Trophoblast cell (in vitro differentiated cells and primary cell): Measurements from ENCODE around the gene WDR20. TPM values are rescaled to one million over a fixed set of nuclear protein-coding genes. Genes with fewer than 3 reads are reported as not detected.
A peak's percentile ranks its signal among the peaks of the same experiment; 100 is the strongest.

Experiments
- DNase-seq, 2 donors: peaks; one replicate each; pipeline ENCODE4 v3.0.0-alpha.2; 2016
- H2AFZ ChIP-seq: 2 replicates; pipeline ENCODE4 v1.6.1; 2013; ENCODE audit warnings: low read length, moderate library complexity, mild to moderate bottlenecking; ENCODE audit not compliant: insufficient read depth, poor library complexity
- H2AK5ac ChIP-seq: 2 replicates; pipeline ENCODE4 v1.6.1; 2013; ENCODE audit warnings: mild to moderate bottlenecking, low read length
- H2BK120ac ChIP-seq: 2 replicates; pipeline ENCODE4 v1.6.1; 2013; ENCODE audit warnings: low read length, mild to moderate bottlenecking, moderate library complexity; ENCODE audit not compliant: insufficient read depth, poor library complexity
- H2BK12ac ChIP-seq: 2 replicates; pipeline ENCODE4 v1.6.1; 2013; ENCODE audit warnings: mild to moderate bottlenecking, low read length, moderate library complexity
- H2BK5ac ChIP-seq: 2 replicates; pipeline ENCODE4 v1.6.1; 2013; ENCODE audit warnings: low read length, low read depth, moderate library complexity, mild to moderate bottlenecking; ENCODE audit not compliant: poor library complexity
- H3K14ac ChIP-seq: 2 replicates; pipeline ENCODE4 v1.6.1; 2013; ENCODE audit warnings: mild to moderate bottlenecking, low read length
- H3K18ac ChIP-seq: 2 replicates; pipeline ENCODE4 v1.6.1; 2013; ENCODE audit warnings: mild to moderate bottlenecking, low read length
- H3K23ac ChIP-seq: 2 replicates; pipeline ENCODE4 v1.6.1; 2013; ENCODE audit warnings: low read length
- H3K27ac ChIP-seq: 2 replicates; pipeline ENCODE4 v1.5.1; 2013; ENCODE audit warnings: low read depth, mild to moderate bottlenecking, inconsistent platforms, low read length, moderate library complexity
- H3K27me3 ChIP-seq: 2 replicates; pipeline ENCODE4 v1.6.1; 2013; ENCODE audit warnings: inconsistent platforms, mild to moderate bottlenecking, low read length, moderate library complexity; ENCODE audit not compliant: insufficient read depth
- H3K36me3 ChIP-seq, 2 experiments: 1 replicate in 1 of 2; 2 replicates in 1 of 2; pipeline ENCODE4 v1.6.1; 2013; ENCODE audit warnings: low read length in 2 of 2, mild to moderate bottlenecking in 2 of 2, moderate library complexity in 1 of 2; ENCODE audit not compliant: insufficient read depth in 2 of 2, control insufficient read depth in 1 of 2
- H3K4ac ChIP-seq: 2 replicates; pipeline ENCODE4 v1.6.1; 2013; ENCODE audit warnings: low read depth, mild to moderate bottlenecking, low read length, moderate library complexity
- H3K4me1 ChIP-seq, 2 experiments: 1 replicate in 1 of 2; 2 replicates in 1 of 2; pipeline ENCODE4 v1.6.1; 2013; ENCODE audit warnings: low read length in 2 of 2, mild to moderate bottlenecking in 2 of 2, moderate library complexity in 1 of 2; ENCODE audit not compliant: insufficient read depth in 2 of 2, control insufficient read depth in 1 of 2
- H3K4me2 ChIP-seq: 2 replicates; pipeline ENCODE4 v1.6.1; 2013; ENCODE audit warnings: inconsistent platforms, mild to moderate bottlenecking, low read length, moderate library complexity
- H3K4me3 ChIP-seq: 2 replicates; pipeline ENCODE4 v1.5.1; 2013; ENCODE audit warnings: mild to moderate bottlenecking, low read depth, low read length, inconsistent platforms
- H3K79me1 ChIP-seq: one replicate; pipeline ENCODE4 v1.6.1; 2013; ENCODE audit warnings: low read length
- H3K79me2 ChIP-seq: 2 replicates; pipeline ENCODE4 v1.6.1; 2013; ENCODE audit warnings: low read length, mild to moderate bottlenecking; ENCODE audit not compliant: control insufficient read depth, insufficient read depth, poor library complexity
- H3K9ac ChIP-seq: 2 replicates; pipeline ENCODE4 v1.6.1; 2013; ENCODE audit warnings: mild to moderate bottlenecking, low read length
- H3K9me3 ChIP-seq: 2 replicates; pipeline ENCODE4 v1.6.1; 2013; ENCODE audit warnings: low read depth, mild to moderate bottlenecking, control low read depth, inconsistent platforms, low read length; ENCODE audit not compliant: insufficient read depth
- H4K12ac ChIP-seq: 2 replicates; pipeline ENCODE4 v1.6.1; 2013; ENCODE audit warnings: low read depth, mild to moderate bottlenecking, low read length, moderate library complexity
- H4K8ac ChIP-seq: 2 replicates; pipeline ENCODE4 v1.6.1; 2013; ENCODE audit warnings: low read depth, mild to moderate bottlenecking, low read length, moderate library complexity
- H4K91ac ChIP-seq: one replicate; pipeline ENCODE4 v1.6.1; 2013; ENCODE audit warnings: low read depth, mild to moderate bottlenecking, low read length, moderate library complexity
- WGBS: extraction: QIAGEN DNeasy Blood & Tissue Kit; methylation state at CpG from one replicate; pipeline ENCODE4 v1.1.7; 2013; ENCODE audit warnings: missing lambda C conversion rate; ENCODE audit not compliant: insufficient read length, insufficient coverage; ENCODE audit errors: extremely low coverage; 5-methylcytosine and 5-hydroxymethylcytosine counted together
- polyA plus RNA-seq: library from polyadenylated mRNA; stranded (reverse); fragments of 200-250 nt; gene quantifications from 2 replicates; pipeline ENCODE4 v1.2.3, GENCODE V29; 2013

Gene WDR20, protein sequence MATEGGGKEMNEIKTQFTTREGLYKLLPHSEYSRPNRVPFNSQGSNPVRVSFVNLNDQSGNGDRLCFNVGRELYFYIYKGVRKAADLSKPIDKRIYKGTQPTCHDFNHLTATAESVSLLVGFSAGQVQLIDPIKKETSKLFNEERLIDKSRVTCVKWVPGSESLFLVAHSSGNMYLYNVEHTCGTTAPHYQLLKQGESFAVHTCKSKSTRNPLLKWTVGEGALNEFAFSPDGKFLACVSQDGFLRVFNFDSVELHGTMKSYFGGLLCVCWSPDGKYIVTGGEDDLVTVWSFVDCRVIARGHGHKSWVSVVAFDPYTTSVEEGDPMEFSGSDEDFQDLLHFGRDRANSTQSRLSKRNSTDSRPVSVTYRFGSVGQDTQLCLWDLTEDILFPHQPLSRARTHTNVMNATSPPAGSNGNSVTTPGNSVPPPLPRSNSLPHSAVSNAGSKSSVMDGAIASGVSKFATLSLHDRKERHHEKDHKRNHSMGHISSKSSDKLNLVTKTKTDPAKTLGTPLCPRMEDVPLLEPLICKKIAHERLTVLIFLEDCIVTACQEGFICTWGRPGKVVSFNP
- 17.9 and 18.4 TPM in 2 replicates for polyA plus RNA-seq

DNA sequence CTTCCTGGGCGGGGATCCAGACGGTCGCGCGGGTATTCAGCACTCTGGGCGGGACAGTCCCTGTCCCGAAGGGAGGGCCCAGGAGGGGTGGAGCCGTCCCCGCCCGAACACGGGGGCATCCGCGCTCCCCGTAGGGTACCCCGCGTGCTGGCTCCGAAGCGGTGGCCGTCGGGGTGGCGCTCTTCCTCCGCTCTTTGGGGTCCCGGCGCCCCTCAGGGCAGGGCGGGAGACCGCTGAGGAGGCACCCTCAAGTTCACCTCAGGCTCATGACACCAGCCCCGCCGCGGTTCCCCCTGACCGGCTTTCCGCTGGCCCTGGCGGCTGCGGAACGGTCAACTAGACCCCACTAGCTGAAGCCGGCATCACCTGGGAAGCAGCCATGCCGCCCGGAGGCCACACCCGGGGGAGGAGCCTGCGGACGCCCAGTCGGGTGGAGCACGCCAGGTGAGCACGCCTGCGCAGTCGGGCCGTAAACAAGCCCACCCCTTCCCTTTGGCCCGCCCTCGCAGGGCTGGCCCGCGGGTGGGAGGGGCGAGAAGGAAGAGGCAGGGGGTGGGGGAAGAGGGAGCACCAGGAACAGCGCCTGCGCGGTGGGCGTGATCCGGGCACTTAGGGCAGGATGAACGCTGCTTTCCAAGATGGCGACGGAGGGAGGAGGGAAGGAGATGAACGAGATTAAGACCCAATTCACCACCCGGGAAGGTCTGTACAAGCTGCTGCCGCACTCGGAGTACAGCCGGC, at the start of gene WDR20:
TSS of gene WDR20 (plus strand) at position 612 of the 741 bp plus-strand sequence. CDS start at position 639, 27 bp downstream.
- H2AK5ac ChIP-seq = peak within 1 kb of the TSS; percentile 69
- peak within 1 kb of the TSS; percentile 81 for H3K27ac ChIP-seq
- WGBS = no CpG with 5 or more reads among the region's 64 CpGs
- H3K27me3 ChIP-seq = no peaks in the 10 kb centered on the region
- peaks cover 13% of the 10 kb centered on the region for H3K79me2 ChIP-seq
- DNase-seq = peak; percentile 98 to 99
- peak within 1 kb of the TSS; percentile 85 for H3K4me2 ChIP-seq
- peaks cover 9% of the 10 kb centered on the region for H3K79me1 ChIP-seq
- H2BK12ac ChIP-seq = peak within 1 kb of the TSS; percentile 72
- peak within 1 kb of the TSS; percentile 94 for H3K18ac ChIP-seq
- no peak within 1 kb of the TSS for H3K23ac ChIP-seq
- peak within 1 kb of the TSS; percentile 95 for H4K12ac ChIP-seq
- peak within 1 kb of the TSS; percentile 88 for H2BK5ac ChIP-seq
- H3K14ac ChIP-seq = peak within 1 kb of the TSS; percentile 90
- no peaks in the 10 kb centered on the region for H3K4me1 ChIP-seq
- H2BK120ac ChIP-seq = peak within 1 kb of the TSS; percentile 78
- H3K36me3 ChIP-seq = peaks cover 3 to 4% of the 10 kb centered on the region in 2 experiments
- H2AFZ ChIP-seq = peak within 1 kb of the TSS; percentile 94
- H3K9me3 ChIP-seq = no peaks in the 10 kb centered on the region
- peak within 1 kb of the TSS; percentile 98 for H3K4me3 ChIP-seq
- peak within 1 kb of the TSS; percentile 86 for H4K8ac ChIP-seq
- peak within 1 kb of the TSS; percentile 90 for H3K9ac ChIP-seq
- H3K4ac ChIP-seq = peak within 1 kb of the TSS; percentile 99
- H4K91ac ChIP-seq = peak within 1 kb of the TSS; percentile 85

DNA sequence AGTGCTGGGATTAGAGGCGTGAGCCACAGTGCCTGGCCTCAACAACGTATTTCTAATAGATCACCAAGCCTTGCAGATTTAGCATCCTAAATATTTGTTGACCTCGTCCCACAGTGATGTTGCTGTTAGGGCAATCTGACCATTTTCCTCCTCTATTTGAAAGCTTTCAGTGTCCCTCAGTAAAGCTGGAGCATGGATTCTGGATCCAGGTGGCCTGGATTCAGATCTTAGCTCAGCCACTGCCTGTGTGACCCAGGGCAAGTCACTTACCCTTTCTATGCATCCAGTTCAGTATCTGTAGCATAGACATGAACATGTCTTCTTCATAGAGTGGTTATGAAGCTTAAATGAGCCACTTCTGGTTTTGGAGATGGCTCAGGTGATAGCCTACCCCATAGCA, 49.0 kb upstream of the WDR20 start:
- peaks cover 17% of the 10 kb centered on the region for H3K79me2 ChIP-seq

DNA sequence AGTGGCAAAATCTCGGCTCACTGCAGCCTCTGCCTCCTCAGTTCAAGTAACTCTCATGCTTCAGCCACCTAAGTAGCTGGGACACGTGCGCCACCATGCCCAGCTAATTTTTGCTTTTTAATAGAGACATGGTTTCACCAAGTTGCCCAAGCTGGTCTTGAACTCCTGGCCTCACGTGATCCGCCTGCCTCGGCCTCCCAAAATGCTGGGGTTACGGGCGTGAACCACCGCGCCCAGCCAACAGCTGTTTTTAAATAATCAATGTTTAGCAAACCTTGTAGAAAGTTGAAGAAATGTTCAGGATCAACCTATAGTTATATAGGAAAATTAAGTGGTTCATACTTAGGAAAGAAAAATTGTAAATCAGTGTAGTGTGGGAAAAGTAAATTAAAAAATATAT, 46.9 kb upstream of the WDR20 start:
- no peak overlapping the region for H2AFZ ChIP-seq
- H3K9me3 ChIP-seq = no peaks in the 10 kb centered on the region
- H2BK5ac ChIP-seq = no peak overlapping the region
- DNase-seq = no peak
- H3K14ac ChIP-seq = no peak overlapping the region
- H4K91ac ChIP-seq = no peak overlapping the region
- WGBS = no CpG with 5 or more reads among the region's 10 CpGs
- no peak overlapping the region for H3K9ac ChIP-seq
- no peak overlapping the region for H3K4ac ChIP-seq
- H3K23ac ChIP-seq = no peak overlapping the region
- H3K4me3 ChIP-seq = no peak overlapping the region
- no peak overlapping the region for H3K4me2 ChIP-seq
- H4K8ac ChIP-seq = no peak overlapping the region
- peaks cover 23% of the 10 kb centered on the region for H3K79me1 ChIP-seq
- no peak overlapping the region for H2AK5ac ChIP-seq
- H2BK120ac ChIP-seq = no peak overlapping the region
- H3K4me1 ChIP-seq = peaks cover 35 to 40% of the 10 kb centered on the region in 2 experiments
- H3K79me2 ChIP-seq = peaks cover 5% of the 10 kb centered on the region
- H3K27ac ChIP-seq = no peak overlapping the region
- H4K12ac ChIP-seq = no peak overlapping the region
- H3K18ac ChIP-seq = no peak overlapping the region
- H3K36me3 ChIP-seq = no peaks in the 10 kb centered on the region
- no peak overlapping the region for H2BK12ac ChIP-seq
- no peaks in the 10 kb centered on the region for H3K27me3 ChIP-seq

More for the DNA sequence above, 49.0 kb upstream of the WDR20 start:
- no peak overlapping the region for H2BK120ac ChIP-seq
- no peak overlapping the region for H3K27ac ChIP-seq
- H3K4me1 ChIP-seq = peaks cover 25 to 28% of the 10 kb centered on the region in 2 experiments
- H2AK5ac ChIP-seq = no peak overlapping the region
- no peak overlapping the region for H4K12ac ChIP-seq
- no peaks in the 10 kb centered on the region for H3K27me3 ChIP-seq
- no peaks in the 10 kb centered on the region for H3K9me3 ChIP-seq
- no peak overlapping the region for H3K4me2 ChIP-seq
- no peak overlapping the region for H3K4ac ChIP-seq
- H3K4me3 ChIP-seq = no peak overlapping the region
- H3K79me1 ChIP-seq = peaks cover 22% of the 10 kb centered on the region
- no peak overlapping the region for H4K8ac ChIP-seq
- peaks cover 0 to under 1% of the 10 kb centered on the region in 2 experiments for H3K36me3 ChIP-seq
- H2BK5ac ChIP-seq = no peak overlapping the region
- WGBS = no CpG with 5 or more reads among the region's 3 CpGs
- H3K18ac ChIP-seq = no peak overlapping the region
- H2AFZ ChIP-seq = no peak overlapping the region
- H3K9ac ChIP-seq = no peak overlapping the region
- no peak for DNase-seq
- H3K23ac ChIP-seq = peak overlapping the region; percentile 54
- no peak overlapping the region for H3K14ac ChIP-seq
- no peak overlapping the region for H4K91ac ChIP-seq
- no peak overlapping the region for H2BK12ac ChIP-seq

DNA sequence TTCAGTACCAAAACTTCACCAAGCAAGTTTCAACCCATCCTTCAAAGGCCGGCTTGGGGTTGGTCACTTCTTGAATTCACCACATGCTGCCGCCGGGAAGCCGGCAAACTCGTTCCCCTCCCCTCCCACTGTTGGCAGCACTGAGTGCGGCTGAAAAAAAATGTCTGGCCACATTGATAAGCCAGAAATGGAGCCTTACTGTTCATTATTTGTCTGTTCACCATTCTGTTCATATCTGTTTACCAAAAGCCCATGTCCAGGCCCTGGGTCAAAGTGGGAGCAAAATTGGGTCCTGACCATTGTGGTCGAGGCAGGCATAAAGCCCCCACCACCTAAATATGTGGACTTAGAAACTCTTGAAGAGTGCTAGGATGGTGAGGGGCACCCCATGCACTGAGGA, 45.6 kb upstream of the WDR20 start:
- Histone ChIP-seq H3K27me3 (no peaks in the 10 kb centered on the region), H3K14ac (no peak overlapping the region), H4K8ac (no peak overlapping the region), H2BK12ac (no peak overlapping the region), H3K27ac (no peak overlapping the region), H4K91ac (no peak overlapping the region), H2BK120ac (no peak overlapping the region), H4K12ac (no peak overlapping the region), H3K4me2 (no peak overlapping the region), H3K79me2 (no peaks in the 10 kb centered on the region), H3K79me1 (peaks cover 18% of the 10 kb centered on the region), H3K4ac (no peak overlapping the region), H3K9me3 (no peaks in the 10 kb centered on the region), H2BK5ac (no peak overlapping the region), H3K18ac (no peak overlapping the region), H3K4me1 (peaks cover 25 to 32% of the 10 kb centered on the region in 2 experiments), H3K36me3 (no peaks in the 10 kb centered on the region), H2AK5ac (peak overlapping the region; percentile 3), H2AFZ (no peak overlapping the region), H3K9ac (no peak overlapping the region), H3K23ac (no peak overlapping the region), H3K4me3 (no peak overlapping the region)
- no peak for DNase-seq
- WGBS = no CpG with 5 or more reads among the region's 7 CpGs
